ENCODE results near the gene ABCD4.
"Not testable (repeated sequence)": the region's sequence is repeated elsewhere in the genome, so short reads cannot be mapped to it uniquely, and the experiment has no call there.

ABCD4 gene

DNA sequence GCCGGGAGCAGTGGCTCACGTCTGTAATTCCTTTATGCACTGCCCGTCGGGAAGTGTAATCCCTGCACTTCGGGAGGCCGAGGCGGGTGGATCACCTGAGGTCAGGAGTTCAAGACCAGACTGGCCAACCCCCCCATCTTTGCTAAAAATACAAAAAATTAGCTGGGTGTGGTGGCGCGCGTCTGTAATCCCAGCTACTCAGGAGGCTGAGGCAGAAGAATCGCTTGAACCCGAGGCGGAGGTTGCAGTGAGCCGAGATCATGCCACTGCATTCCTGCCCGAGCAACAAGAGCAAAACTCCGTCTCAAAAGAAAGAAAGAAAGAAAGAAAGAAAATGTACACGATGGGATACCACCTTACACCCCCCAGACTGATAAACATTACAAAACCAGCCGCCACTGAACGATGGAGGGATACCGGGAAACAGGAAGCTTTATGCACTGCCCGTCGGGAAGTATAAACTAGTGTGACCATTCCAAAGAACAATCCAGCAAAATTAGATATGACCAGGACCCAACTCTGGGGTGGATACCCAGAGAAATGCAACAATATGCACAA, 1.1 kb downstream of the ABCD4 start:
- no peak for DNase-seq

- DNase-seq: no peak
These were observed 3.6 kb downstream of the ABCD4 start for GRCh38 chr14:74299061-74299545.

DNA sequence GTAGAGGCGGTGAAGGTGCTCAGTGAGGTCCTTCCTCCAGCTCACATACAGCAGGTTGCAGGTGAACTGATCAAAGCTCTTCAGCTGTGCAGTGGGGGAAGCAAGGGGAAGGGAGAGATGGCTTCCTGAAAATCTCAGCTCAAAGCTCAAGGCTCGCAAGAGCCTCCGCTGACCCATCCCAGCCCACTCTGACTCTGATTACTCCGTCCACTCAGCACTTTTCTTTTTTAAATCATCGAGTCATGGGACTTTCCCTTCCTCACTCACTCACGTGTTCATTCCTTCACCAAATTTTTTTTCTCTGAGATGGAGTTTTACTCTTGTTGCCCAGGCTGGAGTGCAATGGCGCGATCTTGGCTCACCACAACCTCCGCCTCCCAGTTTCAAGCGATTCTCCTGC, 4.7 kb downstream of the ABCD4 start:
- no peak for DNase-seq

DNA sequence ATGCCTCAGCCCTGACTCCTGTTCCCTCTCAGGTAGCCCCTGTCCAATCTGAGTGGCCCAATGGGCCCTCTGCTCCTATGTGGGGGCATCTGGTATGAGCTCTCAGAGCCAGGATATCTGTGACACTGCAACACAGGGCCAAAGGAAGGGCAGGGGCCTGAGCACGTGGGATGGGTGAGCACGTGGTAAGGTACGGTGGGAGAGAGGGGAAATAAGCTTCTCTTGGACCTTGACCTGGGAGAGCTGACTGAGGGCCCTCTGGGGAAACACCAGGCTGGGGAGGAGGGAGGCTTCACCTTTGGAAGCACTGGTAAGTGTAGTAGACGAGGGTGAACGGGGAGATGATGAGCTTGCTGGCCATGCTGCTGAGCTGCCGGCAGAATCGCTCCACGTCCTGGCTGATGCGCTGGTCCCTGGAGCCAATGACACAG, 6.7 kb downstream of the ABCD4 start:
- DNase-seq: no peak

DNA sequence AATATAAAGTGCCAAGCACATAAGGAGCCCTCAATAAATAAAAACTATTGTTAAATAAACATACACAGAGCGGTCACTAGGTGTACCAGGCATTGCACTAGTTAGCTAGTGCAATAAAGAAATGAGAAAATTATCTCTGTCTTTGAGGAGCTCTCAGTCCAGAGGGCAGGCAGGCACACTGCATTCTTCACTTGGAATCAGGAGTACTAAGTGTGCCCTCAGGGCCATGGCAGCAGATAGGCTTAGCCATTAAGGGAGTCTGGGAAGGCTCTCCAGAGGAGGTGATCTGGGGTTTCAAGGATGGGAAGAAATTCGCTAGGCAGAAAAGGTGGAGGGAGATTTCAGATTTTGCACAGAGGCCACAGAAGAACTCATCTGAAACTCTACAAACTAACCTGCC, 9.1 kb downstream of the ABCD4 start:
- no peak for DNase-seq

GRCh38 chr14:74292061-74292460, 10.7 kb downstream of the ABCD4 start:
- DNase-seq: no peak

DNA sequence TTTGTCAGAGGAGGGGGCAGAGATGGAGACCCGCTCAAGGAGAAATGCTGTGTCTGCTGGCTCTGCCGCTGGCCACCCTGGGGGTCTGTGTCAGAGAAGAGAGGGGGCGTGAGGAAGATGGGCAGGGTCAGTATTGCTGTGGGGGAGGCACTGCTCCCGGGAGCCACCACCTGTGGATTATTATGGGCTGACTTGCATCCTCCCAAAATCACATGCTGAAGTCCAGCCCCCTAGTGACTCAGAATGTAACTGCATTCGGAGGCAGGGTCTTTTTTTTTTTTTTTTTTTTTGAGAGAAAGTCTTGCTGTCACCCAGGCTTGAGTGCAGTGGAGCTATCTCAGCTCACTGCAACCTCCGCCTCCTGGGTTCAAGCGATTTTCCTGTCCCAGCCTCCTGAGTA, 12.3 kb downstream of the ABCD4 start:
- no peak for DNase-seq

- no peak for DNase-seq
These were observed 12.9 kb downstream of the ABCD4 start for GRCh38 chr14:74289801-74290200.

DNA sequence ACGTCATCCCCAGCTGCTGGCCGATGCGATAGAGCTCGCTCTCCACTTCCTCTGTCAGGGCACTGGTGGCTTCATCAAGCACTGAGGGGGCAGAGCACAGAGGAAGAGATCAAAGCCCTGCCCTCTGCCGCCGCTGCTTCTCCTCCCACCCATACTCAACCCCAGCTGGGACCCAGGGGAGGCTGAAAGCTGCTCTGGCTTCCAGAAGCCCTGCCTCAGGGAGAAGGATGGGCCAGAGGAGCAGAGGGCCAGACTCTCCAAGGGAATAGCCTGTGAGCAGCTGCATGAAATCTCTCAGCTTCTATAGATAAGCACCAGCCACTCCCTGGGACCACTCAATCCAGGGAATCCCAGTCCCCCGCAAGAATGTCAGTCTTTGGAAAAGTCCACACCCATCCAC, 16.0 kb downstream of the ABCD4 start:
- DNase-seq: no peak

DNA sequence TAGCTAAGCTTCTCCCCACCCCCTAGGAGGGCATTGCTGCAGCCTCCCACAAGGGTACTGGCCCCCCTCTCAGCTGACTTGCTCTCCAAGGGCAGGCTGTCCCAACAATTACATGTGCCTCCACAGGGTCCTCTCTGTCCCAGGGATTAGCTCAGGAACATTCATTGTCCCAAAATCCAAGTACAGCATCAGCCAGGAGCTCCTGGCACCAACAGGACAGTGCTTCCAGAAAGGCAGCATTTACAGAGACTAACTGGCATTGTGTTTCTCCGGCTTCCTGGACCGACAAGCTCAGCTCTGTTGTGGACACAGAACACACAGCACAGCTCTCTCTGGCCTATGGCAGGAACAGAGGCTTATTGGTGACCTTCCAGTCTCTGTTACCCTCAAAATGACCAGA, 21.7 kb downstream of the ABCD4 start:
- DNase-seq: no peak

GRCh38 chr14:74278080-74278479, 24.7 kb downstream of the ABCD4 start:
- no peak for DNase-seq

- no peak for DNase-seq
These were observed 27.4 kb downstream of the ABCD4 start for GRCh38 chr14:74275241-74275841.

DNA sequence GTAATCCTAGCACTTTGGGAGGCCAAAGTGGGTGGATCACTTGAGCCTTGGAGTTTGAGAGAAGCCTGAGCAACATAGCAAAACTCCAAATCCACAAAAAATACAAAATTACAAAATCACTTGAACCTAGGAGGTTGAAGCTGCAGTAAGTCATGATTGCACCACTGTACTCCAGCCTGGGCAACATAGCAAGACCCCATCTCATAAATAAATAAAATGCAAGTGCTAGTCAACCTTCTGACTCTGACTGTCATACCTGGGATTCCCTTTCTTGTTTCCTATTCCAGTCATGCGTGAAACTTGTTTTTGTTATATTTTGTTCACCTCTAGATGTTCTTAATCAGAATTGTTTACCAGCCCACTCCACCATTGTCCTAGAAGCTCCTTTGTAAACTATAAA, 31.4 kb downstream of the ABCD4 start:
- no peak for DNase-seq

DNA sequence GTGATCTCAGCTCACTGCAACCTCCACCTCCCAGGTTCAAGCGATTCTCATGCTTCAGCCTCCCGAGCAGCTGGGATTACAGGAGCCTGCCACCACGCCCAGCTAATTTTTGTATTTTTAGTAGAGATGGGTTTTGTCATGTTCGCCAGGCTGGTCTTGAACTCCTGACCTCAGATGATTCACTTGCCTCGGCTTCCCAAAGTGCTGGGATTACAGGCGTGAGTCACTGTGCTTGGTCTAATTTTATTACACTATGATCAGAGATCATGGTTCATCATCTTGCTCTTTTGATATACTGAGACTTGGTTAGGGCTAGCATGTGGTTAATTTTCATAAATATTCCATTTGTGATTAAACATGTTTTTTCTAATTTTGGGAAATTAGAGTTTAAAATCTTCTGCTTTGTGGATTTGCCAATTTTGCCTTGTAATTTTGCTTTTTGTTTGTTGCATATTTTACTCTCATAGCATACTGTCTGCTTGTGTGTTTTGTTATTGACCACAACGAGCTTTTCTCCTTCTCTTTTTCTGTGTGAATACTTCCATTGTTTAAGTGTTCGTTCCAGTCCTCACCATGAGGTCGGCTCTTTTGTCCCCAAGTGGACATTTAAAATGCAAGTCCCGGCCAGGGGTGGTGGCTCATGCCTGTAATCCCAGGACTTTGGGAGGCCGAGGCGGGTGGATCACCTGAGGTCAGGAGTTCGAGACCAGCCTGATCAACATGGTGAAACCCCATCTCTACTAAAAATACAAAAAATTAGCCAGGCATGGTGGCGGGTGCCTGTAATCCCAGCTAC, 32.2 kb downstream of the ABCD4 start:
- not testable (repeated sequence) for DNase-seq

GRCh38 chr14:74267588-74267987, 35.1 kb downstream of the ABCD4 start:
- DNase-seq: no peak

GRCh38 chr14:74265301-74265965, 37.3 kb downstream of the ABCD4 start:
- DNase-seq: no peak

DNA sequence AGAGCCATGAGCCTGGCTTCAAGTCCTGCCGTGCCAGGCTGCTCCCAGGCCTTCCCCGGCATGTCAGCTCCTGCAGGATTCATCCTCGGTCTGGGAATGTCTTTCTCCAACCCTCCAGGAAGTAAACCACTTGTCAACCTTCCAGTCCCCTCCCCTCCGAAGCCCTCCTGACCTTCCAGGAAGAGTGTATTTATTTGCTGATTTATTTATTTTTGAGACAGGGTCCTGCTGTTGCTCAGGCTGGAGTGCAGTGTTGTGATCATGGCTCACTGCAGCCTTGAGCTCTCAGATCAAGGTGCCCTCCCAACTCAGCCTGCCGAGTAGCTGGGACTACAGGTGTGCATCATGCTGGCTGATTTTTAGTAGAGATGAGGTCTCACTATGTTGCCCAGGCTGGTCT, 38.8 kb downstream of the ABCD4 start:
- no peak for DNase-seq

GRCh38 chr14:74263181-74263580, 39.6 kb downstream of the ABCD4 start:
- DNase-seq: no peak

- no peak for DNase-seq
These were observed 40.7 kb downstream of the ABCD4 start for GRCh38 chr14:74262076-74262475.

DNA sequence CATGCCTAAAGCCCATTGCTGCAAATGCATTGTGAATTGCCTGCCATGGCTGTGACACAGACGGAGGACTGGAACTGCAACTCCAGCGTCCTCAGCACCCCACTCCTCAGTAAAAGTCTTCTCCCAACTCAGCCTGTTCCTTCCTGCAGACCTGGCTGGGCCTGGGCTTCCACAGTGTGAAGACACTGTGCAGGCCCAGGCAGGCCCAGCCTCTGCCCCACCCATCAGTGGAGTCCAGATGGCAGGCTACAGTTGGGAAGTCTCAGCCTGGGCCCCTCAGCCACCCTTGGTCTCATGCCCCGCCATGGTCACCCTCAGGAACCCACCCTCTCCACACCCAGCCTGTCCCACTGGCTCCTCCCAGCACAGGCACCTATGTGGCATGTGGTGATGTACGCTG, 41.4 kb downstream of the ABCD4 start:
- DNase-seq: no peak

DNA sequence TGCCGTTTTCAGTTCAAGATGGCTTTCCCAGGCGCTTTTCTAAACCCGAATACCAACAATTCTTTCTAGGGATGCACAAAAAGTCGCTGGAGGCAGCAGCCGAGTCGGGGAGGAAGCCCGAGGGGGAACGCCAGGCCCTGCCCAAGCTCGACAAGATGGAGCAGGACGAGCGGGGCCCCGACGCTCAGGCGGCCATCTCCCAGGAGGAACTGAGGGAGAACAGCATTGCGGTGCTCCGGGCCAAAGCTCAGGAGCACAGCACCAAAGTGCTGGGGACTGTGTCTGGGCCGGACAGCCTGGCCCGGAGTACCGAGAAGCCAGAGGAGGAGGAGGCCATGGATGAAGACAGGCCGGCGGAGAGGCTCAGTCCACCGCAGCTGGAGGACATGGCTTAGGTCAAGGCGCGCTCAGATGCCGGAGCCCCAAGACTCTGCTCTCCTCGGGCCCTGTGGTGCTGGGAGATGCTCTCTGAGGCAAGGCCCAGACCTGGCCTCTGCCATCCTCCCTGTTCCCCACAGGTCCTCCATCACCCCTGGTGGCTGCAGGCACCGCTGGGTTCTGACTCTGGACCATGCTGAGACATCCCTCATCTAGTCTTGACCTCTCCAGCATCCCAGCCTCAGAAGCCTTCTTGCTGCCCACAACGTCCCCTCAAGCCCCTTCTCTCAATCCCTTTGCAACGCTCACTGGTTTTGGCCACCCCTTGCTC, 42.1 kb downstream of the ABCD4 start:
- no peak for DNase-seq

DNA sequence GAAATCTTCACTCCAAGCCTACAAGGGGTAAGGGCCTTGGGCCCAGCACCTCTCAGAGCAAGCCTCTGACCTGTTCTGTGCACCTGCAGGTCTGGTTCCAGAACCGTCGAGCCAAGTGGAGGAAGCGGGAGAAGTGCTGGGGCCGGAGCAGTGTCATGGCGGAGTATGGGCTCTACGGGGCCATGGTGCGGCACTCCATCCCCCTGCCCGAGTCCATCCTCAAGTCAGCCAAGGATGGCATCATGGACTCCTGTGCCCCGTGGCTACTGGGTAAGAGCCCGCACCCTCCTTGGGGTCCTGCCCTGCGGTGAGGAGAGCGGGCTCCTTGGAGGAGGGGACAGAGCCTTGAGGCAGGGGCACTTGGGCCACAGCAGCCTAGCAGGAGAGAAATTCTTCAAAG, 43.2 kb downstream of the ABCD4 start:
- DNase-seq: no peak

- DNase-seq: no peak
These were observed 44.0 kb downstream of the ABCD4 start for GRCh38 chr14:74258764-74259035.
